Trophoblast cell (in vitro differentiated cells and primary cell): Measurements from ENCODE around the gene WDR76.

Experiments
- DNase-seq, 2 donors: peaks; one replicate each; pipeline ENCODE4 v3.0.0-alpha.2; 2016
- H2AFZ ChIP-seq: 2 replicates; pipeline ENCODE4 v1.6.1; 2013; ENCODE audit warnings: low read length, moderate library complexity, mild to moderate bottlenecking; ENCODE audit not compliant: insufficient read depth, poor library complexity
- H2AK5ac ChIP-seq: 2 replicates; pipeline ENCODE4 v1.6.1; 2013; ENCODE audit warnings: mild to moderate bottlenecking, low read length
- H2BK120ac ChIP-seq: 2 replicates; pipeline ENCODE4 v1.6.1; 2013; ENCODE audit warnings: low read length, mild to moderate bottlenecking, moderate library complexity; ENCODE audit not compliant: insufficient read depth, poor library complexity
- H2BK12ac ChIP-seq: 2 replicates; pipeline ENCODE4 v1.6.1; 2013; ENCODE audit warnings: mild to moderate bottlenecking, low read length, moderate library complexity
- H2BK5ac ChIP-seq: 2 replicates; pipeline ENCODE4 v1.6.1; 2013; ENCODE audit warnings: low read length, low read depth, moderate library complexity, mild to moderate bottlenecking; ENCODE audit not compliant: poor library complexity
- H3K14ac ChIP-seq: 2 replicates; pipeline ENCODE4 v1.6.1; 2013; ENCODE audit warnings: mild to moderate bottlenecking, low read length
- H3K18ac ChIP-seq: 2 replicates; pipeline ENCODE4 v1.6.1; 2013; ENCODE audit warnings: mild to moderate bottlenecking, low read length
- H3K23ac ChIP-seq: 2 replicates; pipeline ENCODE4 v1.6.1; 2013; ENCODE audit warnings: low read length
- H3K27ac ChIP-seq: 2 replicates; pipeline ENCODE4 v1.5.1; 2013; ENCODE audit warnings: low read depth, mild to moderate bottlenecking, inconsistent platforms, low read length, moderate library complexity
- H3K27me3 ChIP-seq: 2 replicates; pipeline ENCODE4 v1.6.1; 2013; ENCODE audit warnings: inconsistent platforms, mild to moderate bottlenecking, low read length, moderate library complexity; ENCODE audit not compliant: insufficient read depth
- H3K36me3 ChIP-seq, 2 experiments: 1 replicate in 1 of 2; 2 replicates in 1 of 2; pipeline ENCODE4 v1.6.1; 2013; ENCODE audit warnings: low read length in 2 of 2, mild to moderate bottlenecking in 2 of 2, moderate library complexity in 1 of 2; ENCODE audit not compliant: insufficient read depth in 2 of 2, control insufficient read depth in 1 of 2
- H3K4ac ChIP-seq: 2 replicates; pipeline ENCODE4 v1.6.1; 2013; ENCODE audit warnings: low read depth, mild to moderate bottlenecking, low read length, moderate library complexity
- H3K4me1 ChIP-seq, 2 experiments: 1 replicate in 1 of 2; 2 replicates in 1 of 2; pipeline ENCODE4 v1.6.1; 2013; ENCODE audit warnings: low read length in 2 of 2, mild to moderate bottlenecking in 2 of 2, moderate library complexity in 1 of 2; ENCODE audit not compliant: insufficient read depth in 2 of 2, control insufficient read depth in 1 of 2
- H3K4me2 ChIP-seq: 2 replicates; pipeline ENCODE4 v1.6.1; 2013; ENCODE audit warnings: inconsistent platforms, mild to moderate bottlenecking, low read length, moderate library complexity
- H3K4me3 ChIP-seq: 2 replicates; pipeline ENCODE4 v1.5.1; 2013; ENCODE audit warnings: mild to moderate bottlenecking, low read depth, low read length, inconsistent platforms
- H3K79me1 ChIP-seq: one replicate; pipeline ENCODE4 v1.6.1; 2013; ENCODE audit warnings: low read length
- H3K79me2 ChIP-seq: 2 replicates; pipeline ENCODE4 v1.6.1; 2013; ENCODE audit warnings: low read length, mild to moderate bottlenecking; ENCODE audit not compliant: control insufficient read depth, insufficient read depth, poor library complexity
- H3K9ac ChIP-seq: 2 replicates; pipeline ENCODE4 v1.6.1; 2013; ENCODE audit warnings: mild to moderate bottlenecking, low read length
- H3K9me3 ChIP-seq: 2 replicates; pipeline ENCODE4 v1.6.1; 2013; ENCODE audit warnings: low read depth, mild to moderate bottlenecking, control low read depth, inconsistent platforms, low read length; ENCODE audit not compliant: insufficient read depth
- H4K12ac ChIP-seq: 2 replicates; pipeline ENCODE4 v1.6.1; 2013; ENCODE audit warnings: low read depth, mild to moderate bottlenecking, low read length, moderate library complexity
- H4K8ac ChIP-seq: 2 replicates; pipeline ENCODE4 v1.6.1; 2013; ENCODE audit warnings: low read depth, mild to moderate bottlenecking, low read length, moderate library complexity
- H4K91ac ChIP-seq: one replicate; pipeline ENCODE4 v1.6.1; 2013; ENCODE audit warnings: low read depth, mild to moderate bottlenecking, low read length, moderate library complexity
- WGBS: extraction: QIAGEN DNeasy Blood & Tissue Kit; methylation state at CpG from one replicate; pipeline ENCODE4 v1.1.7; 2013; ENCODE audit warnings: missing lambda C conversion rate; ENCODE audit not compliant: insufficient read length, insufficient coverage; ENCODE audit errors: extremely low coverage; 5-methylcytosine and 5-hydroxymethylcytosine counted together

Gene WDR76

DNA sequence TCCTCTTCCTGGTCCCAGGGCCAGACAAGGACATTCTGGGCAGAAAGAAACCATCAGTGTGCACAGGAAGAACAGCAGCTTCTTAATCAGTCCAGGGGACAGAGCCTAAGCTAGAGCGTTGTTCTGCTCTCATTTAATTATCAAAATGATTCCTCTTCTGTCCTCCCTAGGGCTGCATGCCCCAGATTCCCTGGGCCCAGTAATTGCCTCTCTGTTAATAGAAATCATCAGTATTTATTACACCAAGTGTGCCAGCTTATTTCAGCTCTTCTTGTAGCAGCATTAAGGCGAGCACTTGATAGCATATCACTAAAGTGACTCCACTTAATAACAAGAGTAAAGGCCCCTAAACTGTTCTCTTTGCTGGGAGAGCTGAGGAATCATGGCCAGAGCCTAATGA is 72.1 kb downstream of the WDR76 start:
- Histone ChIP-seq H3K9ac (no peak overlapping the region), H3K18ac (no peak overlapping the region), H3K79me2 (no peaks in the 10 kb centered on the region), H3K79me1 (peaks cover 2% of the 10 kb centered on the region), H3K27ac (no peak overlapping the region), H3K9me3 (no peaks in the 10 kb centered on the region), H3K27me3 (no peaks in the 10 kb centered on the region), H2BK12ac (no peak overlapping the region), H3K36me3 (no peaks in the 10 kb centered on the region), H2BK5ac (no peak overlapping the region), H3K4me2 (no peak overlapping the region), H2AK5ac (no peak overlapping the region), H3K23ac (no peak overlapping the region), H3K4ac (no peak overlapping the region), H4K8ac (no peak overlapping the region), H4K12ac (no peak overlapping the region), H3K4me1 (peaks cover 5% of the 10 kb centered on the region in 2 experiments), H3K4me3 (no peak overlapping the region), H3K14ac (no peak overlapping the region), H2AFZ (no peak overlapping the region), H4K91ac (no peak overlapping the region), H2BK120ac (no peak overlapping the region)
- no peak for DNase-seq
- WGBS = no CpG with 5 or more reads among the region's 2 CpGs

DNA sequence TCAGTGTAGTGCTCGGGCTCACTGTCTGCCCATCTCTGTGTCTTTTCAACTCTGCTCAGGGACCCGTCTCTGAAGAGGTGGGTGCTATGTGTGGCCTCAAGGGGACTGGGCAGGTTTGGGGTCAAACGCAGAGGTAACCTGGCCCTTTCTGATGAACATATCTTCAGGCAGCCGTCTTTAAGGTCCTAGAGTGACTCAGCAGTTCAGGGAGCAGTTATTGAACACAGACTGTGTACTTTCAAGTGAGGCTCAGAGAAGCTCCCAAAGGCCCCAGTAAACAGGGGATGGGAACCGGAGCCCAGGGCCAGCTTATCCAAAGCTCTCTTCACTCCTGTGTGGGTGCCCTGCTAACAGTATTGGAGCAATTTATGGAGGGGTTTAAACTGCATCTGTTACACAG is 73.1 kb downstream of the WDR76 start:
- Histone ChIP-seq H3K23ac (no peak overlapping the region), H3K4me3 (no peak overlapping the region), H2BK5ac (no peak overlapping the region), H3K9ac (no peak overlapping the region), H3K4me2 (no peak overlapping the region), H3K4ac (no peak overlapping the region), H2BK12ac (no peak overlapping the region), H2BK120ac (no peak overlapping the region), H3K79me2 (no peaks in the 10 kb centered on the region), H4K91ac (no peak overlapping the region), H3K14ac (no peak overlapping the region), H3K27me3 (no peaks in the 10 kb centered on the region), H3K36me3 (no peaks in the 10 kb centered on the region), H2AK5ac (no peak overlapping the region), H3K79me1 (peaks cover 2% of the 10 kb centered on the region), H4K8ac (no peak overlapping the region), H2AFZ (no peak overlapping the region), H3K18ac (no peak overlapping the region), H3K9me3 (no peaks in the 10 kb centered on the region), H3K27ac (no peak overlapping the region), H3K4me1 (peaks cover 5% of the 10 kb centered on the region in 2 experiments), H4K12ac (no peak overlapping the region)
- DNase-seq = no peak
- no CpG with 5 or more reads among the region's 5 CpGs for WGBS

DNA sequence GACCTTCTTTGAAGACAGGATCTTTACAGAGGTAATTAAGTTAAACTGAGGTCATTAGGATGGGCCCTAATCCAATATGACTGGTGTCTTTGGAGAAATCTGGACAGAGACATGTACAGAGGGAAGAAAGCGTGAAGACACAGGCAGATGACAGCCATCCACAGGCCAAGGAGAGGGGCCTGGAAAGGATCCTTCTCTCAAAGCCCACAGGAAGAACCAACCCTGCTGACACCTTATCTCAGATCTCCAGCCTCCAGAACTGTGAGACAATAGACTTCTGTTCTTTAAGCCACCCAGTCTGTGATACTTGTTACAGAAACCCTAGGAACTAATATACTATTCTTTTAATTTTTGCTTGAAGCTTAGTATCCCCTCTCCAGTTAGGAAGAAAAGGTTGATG is 74.2 kb downstream of the WDR76 start:
- Histone ChIP-seq H3K4me1 (peaks cover 5% of the 10 kb centered on the region in 2 experiments), H2BK120ac (no peak overlapping the region), H3K18ac (no peak overlapping the region), H2BK5ac (no peak overlapping the region), H2BK12ac (no peak overlapping the region), H3K14ac (no peak overlapping the region), H2AFZ (no peak overlapping the region), H3K27me3 (no peaks in the 10 kb centered on the region), H3K9me3 (no peaks in the 10 kb centered on the region), H3K79me1 (peaks cover 2% of the 10 kb centered on the region), H3K36me3 (no peaks in the 10 kb centered on the region), H3K23ac (no peak overlapping the region), H4K91ac (no peak overlapping the region), H2AK5ac (no peak overlapping the region), H3K27ac (no peak overlapping the region), H3K4ac (no peak overlapping the region), H3K79me2 (no peaks in the 10 kb centered on the region), H3K4me2 (no peak overlapping the region), H4K12ac (no peak overlapping the region), H3K4me3 (no peak overlapping the region), H3K9ac (no peak overlapping the region), H4K8ac (no peak overlapping the region)
- WGBS = no CpG with 5 or more reads among the region's 1 CpG
- no peak for DNase-seq

DNA sequence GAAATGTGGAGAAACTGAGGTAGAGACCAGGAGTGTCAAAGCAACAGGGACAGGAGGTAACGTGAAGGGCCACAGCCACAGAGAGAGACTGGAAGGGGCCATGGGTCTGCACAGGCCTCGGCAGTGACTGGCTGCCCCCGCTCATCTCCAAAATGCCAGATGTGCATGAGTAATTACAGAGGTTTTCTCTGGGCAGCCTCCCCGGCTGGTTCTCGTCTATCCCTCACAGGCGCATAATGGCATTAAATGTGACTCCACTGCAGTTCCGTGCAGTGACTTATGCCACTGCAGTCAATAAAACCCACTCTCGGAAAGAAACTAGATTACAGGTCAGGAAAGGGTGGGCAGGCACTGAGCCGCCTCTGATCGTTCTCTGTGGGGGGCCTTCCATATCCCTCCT is 74.7 kb downstream of the WDR76 start:
- no peak overlapping the region for H2BK12ac ChIP-seq
- H3K4me1 ChIP-seq = peaks cover 5% of the 10 kb centered on the region in 2 experiments
- no peak overlapping the region for H3K4me2 ChIP-seq
- no peak overlapping the region for H2BK5ac ChIP-seq
- no peak overlapping the region for H3K18ac ChIP-seq
- no peaks in the 10 kb centered on the region for H3K27me3 ChIP-seq
- no peak for DNase-seq
- no peak overlapping the region for H2AK5ac ChIP-seq
- WGBS = no CpG with 5 or more reads among the region's 10 CpGs
- no peaks in the 10 kb centered on the region for H3K36me3 ChIP-seq
- no peak overlapping the region for H3K14ac ChIP-seq
- H3K9me3 ChIP-seq = no peaks in the 10 kb centered on the region
- H2AFZ ChIP-seq = no peak overlapping the region
- no peak overlapping the region for H3K4me3 ChIP-seq
- H3K27ac ChIP-seq = no peak overlapping the region
- H4K91ac ChIP-seq = no peak overlapping the region
- no peak overlapping the region for H2BK120ac ChIP-seq
- H3K23ac ChIP-seq = no peak overlapping the region
- H4K8ac ChIP-seq = no peak overlapping the region
- no peak overlapping the region for H4K12ac ChIP-seq
- no peaks in the 10 kb centered on the region for H3K79me2 ChIP-seq
- H3K9ac ChIP-seq = no peak overlapping the region
- H3K4ac ChIP-seq = no peak overlapping the region
- peaks cover 2% of the 10 kb centered on the region for H3K79me1 ChIP-seq
